ENCODE measurements around the gene CDK5RAP2.

The CDK5RAP2 gene

DNA sequence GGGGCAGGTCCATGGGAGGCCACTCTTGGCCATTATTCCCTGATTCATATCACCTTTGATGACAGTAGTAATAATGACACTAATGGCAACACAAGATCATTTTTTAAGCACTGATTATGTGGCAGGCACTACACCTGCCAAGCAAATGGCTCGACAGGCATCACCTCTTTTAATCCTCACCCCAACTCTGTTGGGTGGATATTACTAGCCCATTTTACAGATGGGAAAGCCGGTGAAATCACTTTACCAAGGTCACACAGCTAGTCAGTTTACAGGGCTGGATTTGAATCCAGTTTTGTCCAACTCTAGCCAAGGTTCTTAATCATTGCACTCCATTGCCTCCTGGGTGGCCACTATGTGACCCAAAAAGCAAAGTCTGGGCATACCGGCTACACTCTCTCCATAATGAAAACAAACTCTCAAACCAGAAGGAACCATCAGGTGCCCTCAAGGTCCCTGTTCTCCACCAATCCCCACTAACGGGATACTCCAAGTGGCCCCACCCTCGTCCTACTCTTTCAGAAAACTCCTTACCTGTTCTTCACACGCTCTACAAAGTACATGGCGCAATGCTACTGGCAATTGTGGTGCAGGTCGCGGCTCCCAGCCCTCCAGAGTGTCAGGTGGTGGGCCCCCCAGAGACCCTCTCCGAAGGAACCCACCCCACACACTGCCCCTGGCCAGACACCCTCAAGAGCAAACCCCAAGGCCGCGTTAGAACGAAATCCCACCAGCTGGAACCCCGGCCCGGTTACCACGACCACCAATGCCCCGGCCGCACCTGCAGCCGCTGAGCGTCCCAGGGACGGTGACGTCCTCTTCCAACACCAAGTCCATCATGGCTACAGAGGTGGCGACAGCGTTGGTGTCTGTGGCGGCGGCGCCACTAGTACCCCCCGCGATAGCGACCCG, 572 bp downstream of the CDK5RAP2 start:
- Mint-ChIP-seq H3K9me3 (peaks cover 9% of the 10 kb centered on the region), H3K27me3 (ENCODE audit: low read depth, poor library complexity) (peaks cover 14% of the 10 kb centered on the region), H3K4me1 (peaks cover 30% of the 10 kb centered on the region), H3K36me3 (ENCODE audit: low read depth) (peaks cover 23% of the 10 kb centered on the region), H3K4me3 (peak overlapping the region; percentile 98), H3K27ac (peak overlapping the region; percentile 66)
- DNase-seq, result no peak
- TF ChIP-seq, protein P1, sequence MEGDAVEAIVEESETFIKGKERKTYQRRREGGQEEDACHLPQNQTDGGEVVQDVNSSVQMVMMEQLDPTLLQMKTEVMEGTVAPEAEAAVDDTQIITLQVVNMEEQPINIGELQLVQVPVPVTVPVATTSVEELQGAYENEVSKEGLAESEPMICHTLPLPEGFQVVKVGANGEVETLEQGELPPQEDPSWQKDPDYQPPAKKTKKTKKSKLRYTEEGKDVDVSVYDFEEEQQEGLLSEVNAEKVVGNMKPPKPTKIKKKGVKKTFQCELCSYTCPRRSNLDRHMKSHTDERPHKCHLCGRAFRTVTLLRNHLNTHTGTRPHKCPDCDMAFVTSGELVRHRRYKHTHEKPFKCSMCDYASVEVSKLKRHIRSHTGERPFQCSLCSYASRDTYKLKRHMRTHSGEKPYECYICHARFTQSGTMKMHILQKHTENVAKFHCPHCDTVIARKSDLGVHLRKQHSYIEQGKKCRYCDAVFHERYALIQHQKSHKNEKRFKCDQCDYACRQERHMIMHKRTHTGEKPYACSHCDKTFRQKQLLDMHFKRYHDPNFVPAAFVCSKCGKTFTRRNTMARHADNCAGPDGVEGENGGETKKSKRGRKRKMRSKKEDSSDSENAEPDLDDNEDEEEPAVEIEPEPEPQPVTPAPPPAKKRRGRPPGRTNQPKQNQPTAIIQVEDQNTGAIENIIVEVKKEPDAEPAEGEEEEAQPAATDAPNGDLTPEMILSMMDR (IDR thresholded peaks at IDR 0.05), result no peak

DNA sequence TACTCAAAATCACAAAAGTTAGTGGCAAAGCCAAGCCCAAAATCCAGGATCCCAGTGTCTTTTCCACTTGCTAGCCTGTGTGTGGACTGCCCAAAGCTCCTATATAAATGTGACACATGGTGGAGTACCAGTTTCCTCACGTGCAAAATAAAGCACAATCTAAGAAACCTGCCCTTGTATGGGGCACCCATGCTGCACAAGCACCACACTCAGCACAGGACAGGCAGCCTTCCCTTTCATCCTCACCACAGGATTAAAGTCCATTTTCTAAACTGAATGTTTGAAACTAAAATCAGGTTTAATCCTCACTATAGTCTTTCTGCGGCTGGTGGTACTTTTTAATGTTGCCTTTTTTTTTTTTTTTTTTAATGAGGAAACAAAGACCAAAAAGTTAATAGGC, 5.5 kb downstream of the CDK5RAP2 start:
- no peaks in the 10 kb centered on the region for H3K9me3 Mint-ChIP-seq
- peaks cover 20% of the 10 kb centered on the region for H3K4me1 Mint-ChIP-seq
- peak overlapping the region; percentile 9 for H3K27ac Mint-ChIP-seq
- H3K27me3 Mint-ChIP-seq (ENCODE audit: low read depth, poor library complexity), result no peaks in the 10 kb centered on the region
- no peak for DNase-seq
- peaks cover 38% of the 10 kb centered on the region for H3K36me3 Mint-ChIP-seq (ENCODE audit: low read depth)
- TF ChIP-seq, protein P1 (IDR thresholded peaks at IDR 0.05), result no peak
- no peak overlapping the region for H3K4me3 Mint-ChIP-seq

DNA sequence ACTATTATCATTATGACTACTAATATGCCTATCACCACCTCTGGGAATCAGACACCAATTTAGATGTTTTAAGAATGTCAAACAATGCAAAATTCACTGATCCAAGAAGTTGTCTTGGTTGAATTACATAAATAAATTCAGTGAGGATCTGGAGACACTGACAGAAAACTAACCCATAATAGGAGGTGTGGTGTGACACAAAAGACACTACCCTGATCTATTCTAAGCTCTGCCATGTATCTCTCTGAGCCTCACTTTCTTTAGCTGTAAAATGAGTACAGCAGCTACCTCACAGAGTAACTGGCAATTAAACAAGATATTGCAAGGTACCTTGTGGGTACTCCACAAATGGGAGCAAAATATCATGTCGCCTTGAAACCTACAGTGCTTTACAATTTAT, 7.5 kb downstream of the CDK5RAP2 start:
- Mint-ChIP-seq H3K9me3 (no peaks in the 10 kb centered on the region), H3K36me3 (ENCODE audit: low read depth) (peaks cover 51% of the 10 kb centered on the region), H3K4me3 (no peak overlapping the region), H3K27ac (no peak overlapping the region), H3K27me3 (ENCODE audit: low read depth, poor library complexity) (no peaks in the 10 kb centered on the region), H3K4me1 (peaks cover 5% of the 10 kb centered on the region)
- TF ChIP-seq, protein P1 (IDR thresholded peaks at IDR 0.05), result no peak
- DNase-seq, result no peak

DNA sequence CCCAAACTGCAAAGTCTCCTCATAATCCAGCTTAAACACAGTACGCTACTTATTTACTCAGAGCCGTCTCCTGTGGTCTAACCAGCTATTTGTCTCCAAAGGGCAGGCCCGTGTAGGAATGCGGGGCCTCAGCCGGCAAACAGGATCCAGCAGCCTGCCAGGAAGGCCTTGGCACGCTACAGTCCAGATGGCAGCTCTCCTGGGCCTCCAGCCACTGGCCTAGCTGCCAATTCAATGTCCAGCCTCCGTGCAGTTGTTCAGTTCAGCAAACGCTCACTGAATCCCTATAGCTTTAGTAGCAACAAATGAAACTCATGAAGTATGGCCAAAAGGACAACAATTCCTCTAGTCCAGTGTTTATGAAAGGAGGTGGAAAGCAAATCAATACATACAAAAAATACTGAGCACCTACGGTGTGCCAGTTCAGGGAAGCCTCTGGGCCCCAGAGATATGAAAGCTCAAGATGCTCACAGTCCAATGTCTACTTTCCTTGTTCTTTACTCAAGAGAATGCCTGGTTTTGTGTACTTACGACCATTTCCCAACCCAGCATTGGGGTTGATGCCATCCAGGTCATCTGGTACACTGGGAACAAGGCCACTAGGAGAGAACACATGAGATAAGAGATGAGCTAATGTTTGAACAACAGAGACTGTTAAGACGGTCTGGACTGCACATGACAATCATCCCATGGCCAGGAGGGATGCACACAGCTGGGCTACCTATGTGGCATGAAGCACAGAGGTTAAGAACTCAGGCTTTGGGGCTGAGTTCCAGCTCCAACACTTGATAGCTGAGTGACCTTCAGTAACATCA, 8.3 kb downstream of the CDK5RAP2 start:
- Mint-ChIP-seq H3K4me3 (no peak overlapping the region), H3K36me3 (ENCODE audit: low read depth) (peaks cover 46% of the 10 kb centered on the region), H3K9me3 (no peaks in the 10 kb centered on the region), H3K4me1 (no peaks in the 10 kb centered on the region), H3K27ac (peak overlapping the region; percentile 37), H3K27me3 (ENCODE audit: low read depth, poor library complexity) (no peaks in the 10 kb centered on the region)
- TF ChIP-seq, protein P1 (IDR thresholded peaks at IDR 0.05), result no peak
- no peak for DNase-seq

DNA sequence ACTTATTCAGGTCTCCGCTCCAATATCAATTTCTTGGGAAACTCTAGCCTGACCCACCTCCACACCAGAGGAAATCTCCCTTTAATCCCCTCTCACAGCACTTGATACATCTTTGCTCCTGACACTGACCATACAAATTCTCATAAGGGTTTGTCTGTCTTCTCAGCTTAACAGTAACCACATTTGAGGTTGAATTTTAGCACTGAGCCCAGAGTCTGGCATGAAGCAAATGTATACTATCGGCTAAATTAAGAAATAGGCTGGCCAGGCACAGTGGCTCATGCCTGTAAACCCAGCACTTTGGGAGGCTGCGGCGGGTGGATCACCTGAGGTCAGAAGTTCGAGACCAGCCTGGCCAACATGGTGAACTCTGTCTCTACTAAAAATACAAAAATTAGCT, 9.7 kb downstream of the CDK5RAP2 start:
- Mint-ChIP-seq H3K36me3 (ENCODE audit: low read depth) (peaks cover 46% of the 10 kb centered on the region), H3K4me1 (no peaks in the 10 kb centered on the region), H3K27ac (no peak overlapping the region), H3K9me3 (no peaks in the 10 kb centered on the region), H3K27me3 (ENCODE audit: low read depth, poor library complexity) (no peaks in the 10 kb centered on the region), H3K4me3 (no peak overlapping the region)
- DNase-seq, result no peak
- TF ChIP-seq, protein P1 (IDR thresholded peaks at IDR 0.05), result no peak
